ENCODE results near the gene ARHGAP24. TPM values are rescaled to one million over a fixed set of nuclear protein-coding genes. Genes with fewer than 3 reads are reported as not detected.

ARHGAP24 gene
- polyA plus RNA-seq, 1 of the 3 experiments (the other 2 are of a cell fraction), result 1.4 TPM

DNA sequence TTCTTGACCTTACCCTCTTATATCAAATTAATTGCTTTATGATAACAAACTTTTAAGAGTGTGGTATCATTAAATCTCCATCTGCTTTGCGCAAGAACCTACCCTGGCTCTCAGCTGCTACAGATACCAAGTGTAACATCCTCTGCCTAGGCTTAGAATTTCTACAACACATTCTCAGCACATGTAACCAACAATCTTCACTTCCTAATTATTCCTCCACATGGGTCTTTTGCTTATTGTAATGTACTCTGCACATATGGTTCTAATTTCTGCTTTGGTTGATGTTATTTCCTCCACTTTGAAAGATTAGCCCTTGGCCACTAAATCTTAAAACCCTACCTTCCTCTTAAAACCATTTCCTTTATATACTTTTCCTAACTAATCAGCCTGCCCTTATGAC lies 242.4 kb downstream of the ARHGAP24 start:
- H4K20me1 ChIP-seq (ENCODE audit: insufficient read depth), result no peaks in the 10 kb centered on the region
- H3K9me2 ChIP-seq, result peaks cover 4% of the 10 kb centered on the region; the same call in 1 of the 2 replicates
- no peak overlapping the region for H3K9ac ChIP-seq
- no peaks in the 10 kb centered on the region for H3F3A ChIP-seq (replicated peaks; ENCODE audit: insufficient read depth)
- DNase-seq, result no peak
- no peak overlapping the region for H2AFZ ChIP-seq (ENCODE audit: low read depth)
- H3K79me2 ChIP-seq (ENCODE audit: insufficient read depth), result no peaks in the 10 kb centered on the region
- 77% methylated on average over 1 of the region's 1 CpG for WGBS (ENCODE audit: low lambda C conversion rate)
- H3K4me1 ChIP-seq (ENCODE audit: control insufficient read depth in 1 of 2, insufficient read depth in 2 of 2, low read depth in 1 of 2, low read length in 1 of 2), result peaks cover 0 to 9% of the 10 kb centered on the region in 2 experiments; a peak in 1 of 4 replicates
- no peaks in the 10 kb centered on the region for H3K9me3 ChIP-seq
- no peaks in the 10 kb centered on the region for H3K36me3 ChIP-seq (replicated peaks in 1 of 2; ENCODE audit: control insufficient read depth in 1 of 2, insufficient read depth in 2 of 2, low read length in 1 of 2)
- H3K27me3 ChIP-seq (ENCODE audit: insufficient read depth), result no peaks in the 10 kb centered on the region
- POLR2A ChIA-PET, result no interaction called here
- TF ChIP-seq TCF12 (IDR thresholded peaks at IDR 0.05) (0 out of 2 replicates have a peak, but pooled peaks have one; percentile 35), TAF1 (IDR thresholded peaks at IDR 0.05; ENCODE audit: borderline replicate concordance, low read depth, low read length) (no peak), GABPA (IDR thresholded peaks at IDR 0.05; ENCODE audit: low read depth) (no peak)
- TF ChIP-seq, protein P1, sequence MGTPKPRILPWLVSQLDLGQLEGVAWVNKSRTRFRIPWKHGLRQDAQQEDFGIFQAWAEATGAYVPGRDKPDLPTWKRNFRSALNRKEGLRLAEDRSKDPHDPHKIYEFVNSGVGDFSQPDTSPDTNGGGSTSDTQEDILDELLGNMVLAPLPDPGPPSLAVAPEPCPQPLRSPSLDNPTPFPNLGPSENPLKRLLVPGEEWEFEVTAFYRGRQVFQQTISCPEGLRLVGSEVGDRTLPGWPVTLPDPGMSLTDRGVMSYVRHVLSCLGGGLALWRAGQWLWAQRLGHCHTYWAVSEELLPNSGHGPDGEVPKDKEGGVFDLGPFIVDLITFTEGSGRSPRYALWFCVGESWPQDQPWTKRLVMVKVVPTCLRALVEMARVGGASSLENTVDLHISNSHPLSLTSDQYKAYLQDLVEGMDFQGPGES (IDR thresholded peaks at IDR 0.05; ENCODE audit: low read depth, low read length), result no peak
- H3K4me3 ChIP-seq (ENCODE audit: low read depth in 2 of 2, low read length in 1 of 2), result no peak overlapping the region
- H3K27ac ChIP-seq (ENCODE audit: low read depth in 2 of 2, low read length in 1 of 2), result no peak overlapping the region
- CTCF ChIA-PET, result no interaction called here
- no peak overlapping the region for H3K4me2 ChIP-seq

DNA sequence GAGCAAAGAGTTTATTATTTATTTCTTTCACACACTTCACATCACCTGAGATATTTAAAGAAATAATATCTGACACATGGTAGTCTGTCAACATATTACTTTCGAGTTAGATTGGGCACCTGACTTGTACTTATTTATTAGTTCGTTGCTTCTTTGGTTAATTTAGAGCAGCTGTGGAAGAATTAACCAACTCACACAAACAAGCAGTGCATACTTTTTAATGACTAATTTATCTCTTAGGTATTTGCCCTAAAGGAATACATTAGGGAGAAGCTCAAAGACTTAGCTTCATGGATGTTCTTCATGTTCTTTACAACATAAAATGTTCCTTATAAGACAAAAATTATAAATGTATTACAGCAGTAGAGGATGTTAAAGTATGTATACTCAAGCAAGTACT lies 242.9 kb downstream of the ARHGAP24 start:
- Histone ChIP-seq H3K4me1 (ENCODE audit: control insufficient read depth in 1 of 2, insufficient read depth in 2 of 2, low read depth in 1 of 2, low read length in 1 of 2) (peaks cover 0 to 9% of the 10 kb centered on the region in 2 experiments; a peak in 1 of 4 replicates), H3K27me3 (ENCODE audit: insufficient read depth) (no peaks in the 10 kb centered on the region), H2AFZ (ENCODE audit: low read depth) (no peak overlapping the region), H3K27ac (ENCODE audit: low read depth in 2 of 2, low read length in 1 of 2) (no peak overlapping the region), H3K9ac (no peak overlapping the region), H3K36me3 (replicated peaks in 1 of 2; ENCODE audit: control insufficient read depth in 1 of 2, insufficient read depth in 2 of 2, low read length in 1 of 2) (no peaks in the 10 kb centered on the region), H3F3A (replicated peaks; ENCODE audit: insufficient read depth) (no peaks in the 10 kb centered on the region), H3K79me2 (ENCODE audit: insufficient read depth) (no peaks in the 10 kb centered on the region), H4K20me1 (ENCODE audit: insufficient read depth) (no peaks in the 10 kb centered on the region), H3K4me2 (no peak overlapping the region), H3K9me2 (peaks cover 4% of the 10 kb centered on the region; the same call in 1 of the 2 replicates), H3K9me3 (no peaks in the 10 kb centered on the region), H3K4me3 (ENCODE audit: low read depth in 2 of 2, low read length in 1 of 2) (no peak overlapping the region)
- 35% methylated on average over 2 of the region's 2 CpGs for WGBS (ENCODE audit: low lambda C conversion rate)
- ChIA-PET CTCF (interaction anchor here (1.9 kb wide), 1 partner anchor 79 kb away, joined by 4 read pairs; no protein-coding TSS in a partner anchor), POLR2A (no interaction called here)
- TF ChIP-seq TEAD4 (IDR thresholded peaks at IDR 0.05; ENCODE audit: borderline replicate concordance, insufficient read depth), result no peak
- no peak for TF ChIP-seq CHD2 (IDR thresholded peaks at IDR 0.05; ENCODE audit: low read length, partially characterized antibody)
- TF ChIP-seq RXRA (IDR thresholded peaks at IDR 0.05; ENCODE audit: borderline replicate concordance, low read depth), result no peak
- no peak for TF ChIP-seq SMC3 (IDR thresholded peaks at IDR 0.05; ENCODE audit: low read depth, low read length)
- no peak for TF ChIP-seq ELF1 (IDR thresholded peaks at IDR 0.05)
- TF ChIP-seq, protein P2, sequence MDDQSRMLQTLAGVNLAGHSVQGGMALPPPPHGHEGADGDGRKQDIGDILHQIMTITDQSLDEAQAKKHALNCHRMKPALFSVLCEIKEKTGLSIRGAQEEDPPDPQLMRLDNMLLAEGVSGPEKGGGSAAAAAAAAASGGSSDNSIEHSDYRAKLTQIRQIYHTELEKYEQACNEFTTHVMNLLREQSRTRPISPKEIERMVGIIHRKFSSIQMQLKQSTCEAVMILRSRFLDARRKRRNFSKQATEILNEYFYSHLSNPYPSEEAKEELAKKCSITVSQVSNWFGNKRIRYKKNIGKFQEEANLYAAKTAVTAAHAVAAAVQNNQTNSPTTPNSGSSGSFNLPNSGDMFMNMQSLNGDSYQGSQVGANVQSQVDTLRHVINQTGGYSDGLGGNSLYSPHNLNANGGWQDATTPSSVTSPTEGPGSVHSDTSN (IDR thresholded peaks at IDR 0.05), result no peak
- TF ChIP-seq, protein P3, sequence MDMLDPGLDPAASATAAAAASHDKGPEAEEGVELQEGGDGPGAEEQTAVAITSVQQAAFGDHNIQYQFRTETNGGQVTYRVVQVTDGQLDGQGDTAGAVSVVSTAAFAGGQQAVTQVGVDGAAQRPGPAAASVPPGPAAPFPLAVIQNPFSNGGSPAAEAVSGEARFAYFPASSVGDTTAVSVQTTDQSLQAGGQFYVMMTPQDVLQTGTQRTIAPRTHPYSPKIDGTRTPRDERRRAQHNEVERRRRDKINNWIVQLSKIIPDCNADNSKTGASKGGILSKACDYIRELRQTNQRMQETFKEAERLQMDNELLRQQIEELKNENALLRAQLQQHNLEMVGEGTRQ (IDR thresholded peaks at IDR 0.05; ENCODE audit: borderline replicate concordance, low read depth, low read length), result no peak
- DNase-seq, result no peak

Measured in SK-N-SH (cell line).